GM19397 (cell line): ENCODE results near the gene SRC.

Experiments used
- ATAC-seq: cut with Tn5 transposase; IDR thresholded peaks from one replicate; pipeline ENCODE4 v1.9.1; 2021; ENCODE audit warnings: mild to moderate bottlenecking, moderate library complexity; ENCODE audit not compliant: unreplicated experiment

The SRC gene

GRCh38 chr20:37407019-37407566, 61.2 kb downstream of the SRC start:
- no peak for ATAC-seq

GRCh38 chr20:37407573-37408002, 61.6 kb downstream of the SRC start:
- no peak for ATAC-seq

DNA sequence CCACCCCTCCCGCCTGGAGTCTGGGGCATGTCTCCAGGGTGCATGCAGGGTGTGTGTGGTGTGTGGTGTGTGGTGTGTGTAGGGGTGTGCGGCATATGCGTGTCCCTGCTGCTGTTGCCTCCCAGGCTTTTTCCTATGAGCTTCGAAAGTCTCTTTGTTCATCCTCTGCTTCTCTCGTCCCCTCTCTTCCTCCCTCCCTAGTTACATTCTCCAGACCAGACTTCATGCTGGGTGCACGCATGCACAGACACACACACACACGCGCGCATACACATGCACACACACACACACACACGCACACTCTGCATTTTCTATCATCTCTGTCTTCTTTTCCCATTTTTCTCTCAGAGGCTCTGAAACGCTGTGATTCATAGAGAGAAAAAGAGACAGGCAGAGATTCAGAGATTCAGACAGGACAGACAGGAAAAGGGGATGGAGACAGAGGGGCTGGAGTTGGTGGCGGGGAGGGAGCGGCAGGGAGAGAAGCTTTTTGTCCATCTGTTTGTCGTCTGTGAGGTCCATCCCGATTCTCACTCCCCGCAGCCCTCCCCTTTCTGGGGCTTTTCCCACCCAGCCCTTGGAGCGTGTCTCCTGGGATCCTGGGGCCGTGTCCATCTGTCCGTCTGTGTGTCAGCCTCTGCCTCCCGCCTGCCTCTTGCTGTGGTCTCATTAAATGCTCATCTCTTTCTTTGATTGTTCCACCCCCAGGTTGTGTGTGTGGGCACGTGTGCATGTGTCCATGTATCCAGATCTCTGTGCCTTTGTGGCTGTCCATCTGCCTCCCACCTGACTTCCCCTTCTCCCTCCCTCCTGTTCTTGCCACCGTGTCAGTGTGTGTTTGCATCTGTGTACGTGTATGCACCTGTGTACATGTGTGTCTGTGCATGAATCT, 62.6 kb downstream of the SRC start:
- no peak for ATAC-seq

DNA sequence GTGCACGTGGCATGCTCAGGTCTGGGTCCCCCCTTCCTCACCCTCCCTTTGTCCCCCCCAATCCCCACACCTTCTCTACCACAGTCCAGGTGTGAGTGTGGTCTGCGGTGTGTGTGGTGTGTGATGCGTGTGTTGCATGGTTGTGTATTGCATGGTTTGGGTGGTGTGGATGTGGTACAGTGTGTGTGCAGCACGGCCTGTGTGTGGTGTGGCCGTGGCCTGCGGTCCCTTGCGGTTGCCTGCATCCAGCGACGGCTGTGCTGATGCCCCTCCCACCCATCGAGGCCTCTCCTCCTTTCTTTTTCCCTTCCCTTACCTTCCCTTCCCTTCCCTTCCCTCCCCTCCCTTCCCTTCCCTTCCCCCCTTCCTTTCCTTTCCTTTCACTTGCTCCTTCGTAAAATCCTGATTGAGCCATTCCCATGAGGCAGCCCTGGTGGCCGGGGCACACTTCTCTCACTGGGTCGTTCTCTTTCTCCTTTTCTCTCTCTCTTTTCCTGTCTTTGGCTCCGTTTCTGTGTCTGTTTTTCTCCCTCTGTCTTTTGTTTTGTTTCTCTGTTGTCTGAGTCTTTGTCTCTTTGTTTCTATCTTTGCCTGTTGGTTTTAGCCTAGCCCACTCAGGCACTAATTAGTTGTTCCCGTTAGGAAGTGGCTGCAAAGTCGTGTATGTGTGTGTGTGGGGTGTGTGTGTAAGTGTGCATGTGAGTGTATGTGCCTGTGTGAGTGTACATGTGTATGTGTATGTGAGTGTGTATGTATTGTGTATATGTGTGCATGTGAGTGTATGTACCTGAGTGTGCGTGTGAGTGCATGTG, 65.7 kb downstream of the SRC start:
- ATAC-seq, result no peak

- no peak for ATAC-seq
These were observed 67.0 kb downstream of the SRC start for GRCh38 chr20:37413023-37413334.

DNA sequence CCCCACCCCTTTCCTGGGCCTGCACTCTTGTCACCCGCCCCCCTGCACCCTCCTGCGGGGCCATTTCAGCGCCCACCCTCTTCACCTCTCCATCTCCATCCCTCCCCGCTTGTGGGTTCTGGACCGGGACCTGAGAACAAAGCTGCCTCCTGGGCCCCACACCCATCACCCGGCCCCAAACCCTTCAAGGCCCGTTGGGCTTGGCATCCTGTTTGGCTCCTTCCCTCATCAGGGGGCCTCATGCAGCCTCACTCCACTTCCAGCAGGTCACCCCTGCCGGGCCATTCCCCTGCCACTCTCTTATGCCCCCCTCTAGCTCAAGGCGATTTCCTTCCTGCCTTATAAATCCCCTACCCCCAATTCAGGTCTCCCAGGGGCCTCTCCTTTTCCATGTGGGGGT, 67.4 kb downstream of the SRC start:
- ATAC-seq, result no peak

GRCh38 chr20:37414224-37415035, 68.5 kb downstream of the SRC start:
- ATAC-seq, result no peak

GRCh38 chr20:37415118-37416085, 69.5 kb downstream of the SRC start:
- no peak for ATAC-seq

- ATAC-seq, result no peak
These were observed 70.3 kb downstream of the SRC start for GRCh38 chr20:37416100-37416847.

DNA sequence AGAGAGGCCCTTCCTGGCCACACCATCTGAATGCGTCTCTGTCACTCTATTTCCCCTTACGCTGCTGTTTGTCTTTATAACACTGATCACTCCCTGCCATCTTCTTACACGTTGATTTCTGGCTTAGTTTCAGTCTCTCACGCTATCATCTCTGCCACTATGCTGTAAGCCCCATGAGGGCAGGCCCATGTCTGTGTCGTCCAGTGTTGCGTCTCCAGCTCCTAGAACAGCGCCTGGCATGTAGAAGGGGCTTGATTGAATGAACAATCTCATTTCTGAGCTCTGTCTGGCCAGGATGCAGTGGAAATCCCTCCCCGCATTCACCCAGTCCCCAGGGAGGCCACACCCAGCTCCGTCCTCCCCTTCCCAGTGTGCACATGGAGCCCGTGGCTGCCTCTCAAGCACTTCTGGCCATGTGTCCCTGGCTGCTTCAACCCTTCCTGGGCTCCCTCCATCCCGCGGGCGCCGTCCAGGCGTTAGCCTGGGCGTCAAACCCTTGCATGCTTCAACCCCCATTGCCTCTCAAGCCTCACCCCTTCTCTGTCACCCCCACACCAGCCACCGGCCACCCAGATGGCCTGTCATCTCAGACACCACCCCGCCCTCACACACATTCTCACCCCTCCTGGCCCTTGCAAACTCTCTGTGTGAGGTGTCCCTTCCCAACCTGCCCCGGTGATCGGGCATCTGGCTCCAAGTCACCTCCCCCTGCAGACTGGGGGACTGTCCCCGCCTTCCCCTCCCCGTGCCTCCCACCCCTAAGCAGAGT, 71.1 kb downstream of the SRC start:
- ATAC-seq, result no peak

DNA sequence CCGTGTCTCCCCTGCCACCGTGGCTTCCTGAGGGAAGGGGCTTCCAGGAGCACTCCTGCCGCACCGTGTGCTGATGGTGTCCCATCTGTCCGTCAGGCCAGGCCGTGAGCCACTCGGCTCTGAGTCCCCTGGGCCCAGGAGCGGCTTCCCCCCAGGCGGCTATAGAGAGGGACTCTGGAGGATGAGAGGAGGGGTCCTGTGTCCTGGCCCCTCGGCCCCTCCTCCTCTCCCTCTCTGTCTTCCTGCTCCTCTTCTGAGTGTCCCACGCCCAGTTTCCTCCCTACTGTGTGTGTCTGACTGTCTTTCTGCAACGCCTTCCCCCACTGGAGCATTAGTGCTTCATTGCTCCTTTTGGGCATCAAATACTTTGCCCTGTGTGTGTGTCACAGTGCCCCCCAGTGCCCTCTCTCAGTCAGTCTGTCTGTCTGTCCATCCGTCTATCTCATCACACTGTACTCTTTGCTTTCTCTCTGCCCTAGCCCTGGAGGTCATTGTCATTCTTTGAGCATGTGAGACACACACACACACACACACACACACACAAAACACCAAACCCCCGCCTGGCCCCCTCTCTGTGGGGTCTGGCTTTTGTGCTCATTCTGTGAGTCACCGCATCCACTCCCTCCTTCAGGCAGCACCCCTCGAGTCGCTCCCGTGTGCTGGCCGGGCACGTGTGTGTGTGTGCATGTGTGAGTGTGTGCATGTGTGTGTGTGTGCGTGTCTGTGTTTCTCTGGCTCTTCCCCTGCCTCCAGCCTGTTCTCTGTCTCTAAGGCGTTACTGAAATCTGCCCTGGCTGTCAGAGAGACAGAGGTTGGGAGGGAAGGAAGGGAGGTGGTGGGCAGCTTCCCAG, 71.9 kb downstream of the SRC start:
- no peak for ATAC-seq

GRCh38 chr20:37418591-37419109, 72.7 kb downstream of the SRC start:
- ATAC-seq, result no peak

- ATAC-seq, result no peak
These were observed 73.4 kb downstream of the SRC start for GRCh38 chr20:37419307-37419706.

DNA sequence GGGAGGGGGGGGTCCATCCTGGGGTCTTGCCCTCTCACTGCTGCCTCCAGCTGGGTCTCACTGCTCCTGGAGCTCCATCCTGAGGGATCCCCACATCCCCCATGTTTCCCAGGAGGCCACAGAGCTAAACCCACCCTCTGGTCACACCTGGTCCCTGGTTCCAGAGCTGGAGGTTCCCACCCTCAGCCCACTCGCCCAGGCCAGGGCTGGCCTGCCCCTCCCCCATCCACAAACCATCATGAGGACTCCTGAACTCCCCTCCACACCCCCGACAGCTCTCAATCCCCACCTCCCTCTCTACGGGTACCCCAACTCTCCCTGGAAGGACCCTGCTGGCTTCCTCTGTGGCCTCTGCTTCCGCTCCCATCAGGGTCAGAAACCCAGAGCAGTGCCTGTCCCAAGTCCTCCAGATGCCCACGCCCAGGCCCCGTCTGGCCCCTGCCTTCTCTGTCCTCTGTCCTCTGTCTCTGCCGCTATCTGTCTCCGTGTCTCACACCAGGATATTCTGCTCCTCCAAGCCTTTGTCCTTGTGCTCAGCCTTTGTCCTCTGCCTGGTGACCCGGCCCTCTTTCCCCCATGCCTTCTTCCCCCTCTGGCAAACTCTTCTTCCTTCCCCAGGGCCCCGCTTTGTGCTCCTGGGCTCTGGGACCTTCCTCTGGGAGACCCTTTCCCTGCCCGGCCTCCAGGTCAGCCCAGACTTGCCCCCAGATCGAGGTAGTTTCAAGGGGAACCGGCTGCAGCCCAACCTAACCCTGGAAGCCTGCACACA, 74.0 kb downstream of the SRC start:
- no peak for ATAC-seq

GRCh38 chr20:37420610-37421009, 74.7 kb downstream of the SRC start:
- ATAC-seq, result no peak

DNA sequence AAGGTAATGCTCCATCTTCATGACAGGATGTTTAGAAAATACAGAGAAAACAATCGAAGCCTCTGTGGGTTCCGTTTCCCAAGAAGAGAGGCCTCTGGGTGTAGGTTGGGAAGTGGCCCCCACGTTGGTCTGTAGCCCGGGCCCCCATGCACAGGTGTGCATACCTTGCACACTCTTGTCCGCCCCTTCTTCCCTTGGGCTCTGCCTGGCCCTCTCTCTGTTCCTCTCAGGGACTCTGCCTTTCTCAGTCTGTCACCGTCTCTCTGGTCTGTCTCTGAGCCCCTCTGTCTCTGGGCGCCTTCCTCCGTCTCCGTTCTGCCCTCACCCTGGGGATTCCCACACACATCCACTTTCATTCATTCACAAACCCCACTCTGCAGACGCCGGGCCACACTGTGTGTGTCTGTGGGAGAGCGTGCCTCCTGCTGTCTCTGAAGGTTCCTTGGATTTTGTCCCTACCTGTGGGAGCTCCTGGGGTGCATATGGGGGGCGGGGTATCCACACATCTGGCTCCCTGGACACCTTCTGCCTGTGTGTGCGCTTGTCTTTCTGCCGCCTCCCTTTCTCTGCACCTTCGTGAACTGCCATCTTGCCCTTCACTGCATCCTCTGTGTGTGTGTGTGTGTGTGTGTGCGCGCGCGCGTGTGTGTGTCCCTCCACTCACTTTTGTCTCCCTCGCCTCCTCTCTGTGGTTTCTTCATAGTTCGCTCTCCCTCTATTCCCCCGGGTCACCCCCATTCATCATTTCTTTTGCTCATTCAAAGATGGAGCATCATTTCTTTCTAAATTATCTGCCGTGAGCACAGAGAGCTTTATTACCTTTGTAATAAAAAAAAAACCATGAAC, 75.3 kb downstream of the SRC start:
- ATAC-seq, result no peak
